IPS DF 6.9 (cell line): ENCODE results near the gene NRDE2.

Experiments used
- DNase-seq: peaks from one replicate; pipeline ENCODE4 v3.0.0-alpha.2; 2013; ENCODE audit warnings: low read depth, low spot score
- H3K27ac ChIP-seq: one replicate; pipeline ENCODE4 v1.5.1; 2013; ENCODE audit warnings: low read length, control low read depth
- H3K27me3 ChIP-seq: 2 replicates; pipeline ENCODE4 v1.6.1; 2013; ENCODE audit warnings: mild to moderate bottlenecking, low read length; ENCODE audit not compliant: control insufficient read depth, insufficient read depth
- H3K36me3 ChIP-seq: 2 replicates; pipeline ENCODE4 v1.6.1; 2013; ENCODE audit warnings: low read length; ENCODE audit not compliant: control insufficient read depth, insufficient read depth
- H3K4me1 ChIP-seq: 2 replicates; pipeline ENCODE4 v1.6.1; 2013; ENCODE audit warnings: low read length; ENCODE audit not compliant: control insufficient read depth, insufficient read depth
- H3K4me3 ChIP-seq: 2 replicates; pipeline ENCODE4 v1.5.1; 2013; ENCODE audit warnings: mild to moderate bottlenecking, low read length
- H3K9me3 ChIP-seq: 2 replicates; pipeline ENCODE4 v1.6.1; 2013; ENCODE audit warnings: low read length, inconsistent platforms; ENCODE audit not compliant: control insufficient read depth, insufficient read depth
- WGBS: extraction: QIAGEN DNeasy Blood & Tissue Kit; methylation state at CpG from one replicate; pipeline ENCODE4 v1.1.7; 2013; ENCODE audit warnings: mixed read lengths, missing lambda C conversion rate; ENCODE audit not compliant: insufficient read length, insufficient coverage; 5-methylcytosine and 5-hydroxymethylcytosine counted together

The NRDE2 gene, protein sequence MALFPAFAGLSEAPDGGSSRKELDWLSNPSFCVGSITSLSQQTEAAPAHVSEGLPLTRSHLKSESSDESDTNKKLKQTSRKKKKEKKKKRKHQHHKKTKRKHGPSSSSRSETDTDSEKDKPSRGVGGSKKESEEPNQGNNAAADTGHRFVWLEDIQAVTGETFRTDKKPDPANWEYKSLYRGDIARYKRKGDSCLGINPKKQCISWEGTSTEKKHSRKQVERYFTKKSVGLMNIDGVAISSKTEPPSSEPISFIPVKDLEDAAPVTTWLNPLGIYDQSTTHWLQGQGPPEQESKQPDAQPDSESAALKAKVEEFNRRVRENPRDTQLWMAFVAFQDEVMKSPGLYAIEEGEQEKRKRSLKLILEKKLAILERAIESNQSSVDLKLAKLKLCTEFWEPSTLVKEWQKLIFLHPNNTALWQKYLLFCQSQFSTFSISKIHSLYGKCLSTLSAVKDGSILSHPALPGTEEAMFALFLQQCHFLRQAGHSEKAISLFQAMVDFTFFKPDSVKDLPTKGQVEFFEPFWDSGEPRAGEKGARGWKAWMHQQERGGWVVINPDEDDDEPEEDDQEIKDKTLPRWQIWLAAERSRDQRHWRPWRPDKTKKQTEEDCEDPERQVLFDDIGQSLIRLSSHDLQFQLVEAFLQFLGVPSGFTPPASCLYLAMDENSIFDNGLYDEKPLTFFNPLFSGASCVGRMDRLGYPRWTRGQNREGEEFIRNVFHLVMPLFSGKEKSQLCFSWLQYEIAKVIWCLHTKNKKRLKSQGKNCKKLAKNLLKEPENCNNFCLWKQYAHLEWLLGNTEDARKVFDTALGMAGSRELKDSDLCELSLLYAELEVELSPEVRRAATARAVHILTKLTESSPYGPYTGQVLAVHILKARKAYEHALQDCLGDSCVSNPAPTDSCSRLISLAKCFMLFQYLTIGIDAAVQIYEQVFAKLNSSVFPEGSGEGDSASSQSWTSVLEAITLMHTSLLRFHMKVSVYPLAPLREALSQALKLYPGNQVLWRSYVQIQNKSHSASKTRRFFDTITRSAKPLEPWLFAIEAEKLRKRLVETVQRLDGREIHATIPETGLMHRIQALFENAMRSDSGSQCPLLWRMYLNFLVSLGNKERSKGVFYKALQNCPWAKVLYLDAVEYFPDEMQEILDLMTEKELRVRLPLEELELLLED

DNA sequence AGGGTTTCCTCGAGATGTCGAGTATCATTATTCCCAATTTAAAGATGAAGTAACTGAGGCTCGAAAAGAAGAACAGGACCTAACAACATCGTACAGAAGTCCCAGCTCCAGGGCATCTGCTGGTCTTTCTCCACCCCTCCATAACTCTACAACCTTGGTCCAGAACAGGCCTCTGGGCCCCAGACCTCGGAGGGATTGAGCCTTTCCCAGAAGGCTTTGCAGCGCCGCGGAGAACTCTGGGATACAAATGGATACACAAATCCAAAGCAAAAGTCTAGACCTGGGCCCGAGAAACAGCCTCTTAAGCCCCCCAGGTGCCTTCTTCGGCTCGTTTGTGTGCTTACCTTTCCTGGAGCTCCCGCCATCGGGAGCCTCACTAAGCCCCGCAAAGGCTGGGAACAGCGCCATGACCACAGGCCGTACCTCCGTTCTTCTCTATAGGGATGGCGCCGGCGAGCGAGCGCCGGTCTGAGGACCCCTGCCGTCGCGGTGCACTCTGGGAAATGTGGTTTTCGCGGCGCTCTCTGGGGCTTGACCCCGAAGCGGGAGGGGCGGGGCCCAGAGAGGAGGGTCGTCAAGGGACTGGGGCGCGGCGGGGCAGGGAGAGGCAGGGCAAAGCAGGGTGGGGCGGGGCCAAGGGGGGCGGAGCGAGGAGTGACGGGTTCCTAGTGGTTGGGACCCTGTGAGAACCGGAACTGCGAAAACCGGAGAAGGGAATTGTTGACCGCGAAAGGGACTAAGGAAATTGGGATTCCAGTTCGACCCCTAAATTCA is at the start of gene NRDE2:
NRDE2 (minus strand) TSS at position 445 of the 774 bp plus-strand sequence; CDS start at position 408, 37 bp downstream.
- DNase-seq = peak; percentile 91
- no CpG with 5 or more reads among the region's 46 CpGs for WGBS
- Histone ChIP-seq H3K4me3 (peak within 1 kb of the TSS; percentile 83; the same call in 1 of the 2 replicates), H3K27ac (no peak within 1 kb of the TSS), H3K9me3 (no peaks in the 10 kb centered on the region), H3K4me1 (no peaks in the 10 kb centered on the region), H3K36me3 (no peaks in the 10 kb centered on the region), H3K27me3 (no peaks in the 10 kb centered on the region)

DNA sequence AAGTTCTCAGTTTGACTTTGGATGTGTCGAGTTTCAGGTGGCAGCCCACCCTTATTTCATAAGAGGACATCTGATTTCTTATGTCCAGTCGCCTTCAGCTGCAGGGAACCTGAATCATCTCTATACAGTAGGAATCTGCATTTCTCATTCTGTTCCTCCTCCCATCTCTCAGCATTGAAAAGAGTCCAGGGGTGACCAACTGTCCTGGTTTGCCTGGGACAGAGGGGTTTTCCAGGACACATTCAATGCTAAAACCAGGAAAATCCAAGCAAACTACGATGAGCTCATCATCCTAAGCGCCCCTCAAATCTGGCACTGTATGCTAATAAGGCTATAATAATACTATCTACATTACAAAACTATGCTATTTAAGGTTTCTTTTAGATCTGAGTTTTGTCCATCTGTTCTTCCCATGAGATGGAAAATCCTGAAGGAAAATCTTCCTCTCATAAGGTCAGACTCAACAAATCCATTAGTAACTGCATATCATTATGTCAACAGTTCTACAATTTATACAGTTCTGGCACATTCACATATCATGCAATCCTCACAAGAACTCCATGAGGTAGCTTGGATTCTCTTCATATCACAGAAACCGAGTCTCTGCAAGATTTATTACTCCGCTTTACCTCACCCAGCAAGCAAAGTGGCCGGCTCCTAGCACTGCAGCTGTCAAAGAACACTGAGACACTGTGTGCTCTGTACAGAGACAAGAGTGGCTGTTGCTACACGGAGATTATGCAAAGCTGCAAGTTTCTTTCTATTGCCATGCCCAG is 49.5 kb upstream of the NRDE2 start:
- DNase-seq = no peak

DNA sequence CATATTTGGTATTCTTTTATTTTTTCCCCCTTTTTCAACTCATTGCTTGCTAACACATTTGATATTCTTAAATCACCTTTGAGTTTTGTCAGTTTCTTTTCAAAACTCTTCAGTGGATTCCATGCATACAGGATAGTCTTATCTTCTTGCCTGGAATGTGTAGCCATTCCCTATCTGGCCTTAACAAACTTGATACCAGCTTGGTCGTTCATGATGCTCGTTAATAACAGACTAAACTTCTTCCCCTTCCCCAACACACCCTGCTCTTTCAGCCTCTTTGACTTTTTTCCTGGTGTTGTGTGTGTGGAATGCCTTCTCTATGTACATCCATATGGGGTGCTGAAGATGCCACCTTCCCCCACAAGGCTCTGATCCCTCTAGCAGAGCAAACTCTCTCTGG is 47.4 kb upstream of the NRDE2 start:
- no peak for DNase-seq
- H3K36me3 ChIP-seq = no peaks in the 10 kb centered on the region
- no peaks in the 10 kb centered on the region; the same call in 1 of the 2 replicates for H3K4me1 ChIP-seq
- WGBS = no CpG with 5 or more reads among the region's 2 CpGs
- H3K27ac ChIP-seq = no peak overlapping the region
- no peak overlapping the region for H3K4me3 ChIP-seq
- H3K27me3 ChIP-seq = no peaks in the 10 kb centered on the region
- H3K9me3 ChIP-seq = no peaks in the 10 kb centered on the region

More for the DNA sequence above, 49.5 kb upstream of the NRDE2 start:
- H3K36me3 ChIP-seq = no peaks in the 10 kb centered on the region
- no peaks in the 10 kb centered on the region for H3K9me3 ChIP-seq
- no peaks in the 10 kb centered on the region for H3K27me3 ChIP-seq
- WGBS = no CpG with 5 or more reads among the region's 8 CpGs
- H3K27ac ChIP-seq = no peak overlapping the region
- no peak overlapping the region for H3K4me3 ChIP-seq
- no peaks in the 10 kb centered on the region; the same call in 1 of the 2 replicates for H3K4me1 ChIP-seq

DNA sequence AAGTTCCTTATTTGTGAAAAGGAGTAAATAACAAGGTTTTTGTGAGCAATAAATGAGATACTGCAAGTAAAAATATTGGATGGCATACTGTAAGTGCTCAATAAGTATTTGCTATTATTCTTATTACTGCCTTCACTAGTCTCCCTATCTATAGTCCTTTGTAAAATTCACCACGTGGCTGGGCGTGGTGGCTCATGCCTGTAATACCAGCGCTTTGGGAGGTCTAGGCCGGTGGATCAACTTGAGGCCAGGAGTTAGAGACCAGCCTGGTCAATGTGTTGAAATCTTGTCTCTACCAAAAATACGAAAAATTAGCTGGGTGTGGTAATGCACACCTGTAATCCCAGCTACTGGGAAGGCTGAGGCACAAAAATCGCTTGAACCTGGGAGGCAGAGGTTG is 46.5 kb upstream of the NRDE2 start:
- no peak for DNase-seq
- no CpG with 5 or more reads among the region's 6 CpGs for WGBS
- Histone ChIP-seq H3K27ac (no peak overlapping the region), H3K4me1 (no peaks in the 10 kb centered on the region; the same call in 1 of the 2 replicates), H3K9me3 (no peaks in the 10 kb centered on the region), H3K4me3 (no peak overlapping the region), H3K27me3 (no peaks in the 10 kb centered on the region), H3K36me3 (no peaks in the 10 kb centered on the region)

DNA sequence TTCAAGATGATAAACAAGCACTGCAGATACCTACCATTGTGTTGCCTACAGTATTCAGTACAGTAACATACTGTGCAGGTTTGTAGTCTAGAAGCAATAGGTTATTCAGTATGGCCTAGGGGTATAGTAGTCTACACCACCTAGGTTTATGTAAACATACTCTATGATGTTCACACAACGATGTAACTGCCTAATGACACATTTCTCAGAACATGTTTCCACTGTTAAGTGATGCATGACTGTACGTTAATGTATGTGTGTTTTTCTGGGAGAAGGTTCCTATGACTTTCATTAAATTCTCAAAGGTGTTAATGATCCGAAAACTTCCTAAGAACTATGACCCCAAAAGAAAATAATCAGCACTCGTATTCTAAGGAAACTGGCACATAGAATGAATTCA is 44.2 kb upstream of the NRDE2 start:
- Histone ChIP-seq H3K27me3 (no peaks in the 10 kb centered on the region), H3K4me1 (no peaks in the 10 kb centered on the region; the same call in 1 of the 2 replicates), H3K4me3 (no peak overlapping the region), H3K9me3 (no peaks in the 10 kb centered on the region), H3K36me3 (no peaks in the 10 kb centered on the region), H3K27ac (no peak overlapping the region)
- no peak for DNase-seq
- WGBS = no CpG with 5 or more reads among the region's 4 CpGs

DNA sequence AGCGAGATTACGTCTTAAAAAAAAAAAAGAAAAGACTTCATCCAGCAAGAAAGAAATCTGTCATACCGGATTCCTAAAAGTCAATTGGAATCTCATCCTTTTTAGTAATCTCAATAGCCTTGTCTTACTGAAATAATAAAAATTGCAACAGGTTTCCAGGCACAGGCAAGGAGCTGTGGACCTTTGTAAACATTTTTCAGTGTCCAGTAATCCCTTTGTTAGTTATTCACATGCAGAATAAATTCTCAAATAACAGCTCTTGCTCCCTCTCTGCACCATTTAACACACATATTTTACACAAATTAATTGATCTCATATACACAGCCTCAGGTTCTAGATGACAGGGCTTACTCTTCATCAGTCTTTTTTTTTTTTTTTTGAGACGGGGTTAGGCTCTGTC is 43.1 kb upstream of the NRDE2 start:
- no CpG with 5 or more reads among the region's 4 CpGs for WGBS
- Histone ChIP-seq H3K9me3 (no peaks in the 10 kb centered on the region), H3K27me3 (no peaks in the 10 kb centered on the region), H3K4me1 (no peaks in the 10 kb centered on the region; the same call in 1 of the 2 replicates), H3K36me3 (no peaks in the 10 kb centered on the region), H3K4me3 (no peak overlapping the region), H3K27ac (no peak overlapping the region)
- DNase-seq = no peak

DNA sequence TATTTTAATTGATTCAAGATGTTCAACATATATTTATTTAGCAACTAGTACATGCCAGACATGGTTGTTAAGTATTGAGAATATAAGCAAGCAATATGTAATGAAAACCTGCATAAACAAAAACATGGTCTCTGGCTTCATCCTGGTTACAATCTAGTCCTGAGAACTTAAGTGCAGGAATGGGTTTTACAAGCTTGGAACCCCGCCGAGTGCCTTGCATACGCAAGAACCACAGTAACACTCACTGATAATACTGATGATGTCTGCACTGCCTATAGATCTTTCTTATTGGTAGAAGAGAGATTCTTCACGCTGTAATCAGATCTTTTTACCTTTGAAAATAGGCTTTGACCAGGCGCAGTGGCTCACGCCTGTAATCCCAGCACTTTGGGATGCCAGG is 42.1 kb upstream of the NRDE2 start:
- Histone ChIP-seq H3K27ac (no peak overlapping the region), H3K9me3 (no peaks in the 10 kb centered on the region), H3K36me3 (no peaks in the 10 kb centered on the region), H3K4me3 (no peak overlapping the region), H3K4me1 (no peaks in the 10 kb centered on the region; the same call in 1 of the 2 replicates), H3K27me3 (no peaks in the 10 kb centered on the region)
- no CpG with 5 or more reads among the region's 6 CpGs for WGBS
- DNase-seq = no peak

DNA sequence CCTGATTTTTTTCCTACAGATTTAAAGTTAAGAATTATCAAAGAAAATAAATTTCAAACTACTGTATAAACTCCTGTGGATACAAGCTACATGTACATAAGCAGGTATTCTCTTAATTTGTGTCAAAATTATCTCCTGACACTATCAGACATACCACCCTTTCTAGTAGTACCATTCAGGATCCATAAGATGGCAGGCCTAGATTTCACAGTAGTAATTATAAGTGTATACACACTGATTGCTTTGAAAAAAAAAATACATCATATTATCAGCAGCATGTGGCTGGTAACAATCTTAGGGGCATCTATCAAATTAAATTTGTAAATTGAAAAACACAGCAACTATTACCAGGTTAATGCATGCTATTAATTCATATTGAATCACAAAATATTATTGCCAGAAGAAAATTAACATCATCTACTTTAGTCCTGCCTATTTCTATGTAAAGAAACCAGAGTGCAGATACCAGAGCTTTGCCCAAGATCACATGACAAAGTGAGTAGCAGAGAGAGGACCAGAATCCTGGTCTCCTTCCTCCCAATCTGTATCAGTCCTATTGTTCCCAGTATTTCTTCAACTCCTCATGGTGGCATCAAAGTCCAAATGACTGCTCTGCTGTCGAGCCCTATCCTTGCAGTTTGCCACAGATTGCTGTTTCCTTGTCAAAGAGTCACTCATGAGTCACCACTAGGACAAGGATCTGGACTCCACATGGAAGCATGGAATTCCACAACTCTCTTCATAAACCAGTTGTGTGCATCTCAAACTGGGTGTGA is 37.4 kb upstream of the NRDE2 start:
- Histone ChIP-seq H3K4me1 (no peaks in the 10 kb centered on the region), H3K27ac (no peak overlapping the region), H3K9me3 (no peaks in the 10 kb centered on the region), H3K27me3 (no peaks in the 10 kb centered on the region), H3K36me3 (no peaks in the 10 kb centered on the region), H3K4me3 (no peak overlapping the region)
- WGBS = no CpG with 5 or more reads among the region's 1 CpG
- DNase-seq = no peak

DNA sequence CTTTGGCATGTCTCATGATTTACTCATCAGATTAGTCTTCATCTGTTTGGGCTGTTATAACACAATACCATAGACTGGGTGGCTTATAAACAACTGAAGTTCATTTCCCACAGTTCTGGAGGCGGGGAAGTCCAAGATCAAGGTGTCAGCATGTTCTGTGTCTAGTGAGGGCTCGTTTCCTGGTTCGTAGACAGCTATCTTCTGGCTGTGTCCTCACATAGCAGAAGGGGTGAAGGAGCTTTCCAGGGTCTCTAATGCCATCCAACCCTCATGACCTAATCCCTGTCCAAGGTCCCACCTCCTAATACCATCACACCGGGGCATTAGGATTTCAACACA is 30.8 kb upstream of the NRDE2 start:
- no peak for DNase-seq
- Histone ChIP-seq H3K27ac (no peak overlapping the region), H3K36me3 (no peaks in the 10 kb centered on the region), H3K4me3 (no peak overlapping the region), H3K9me3 (no peaks in the 10 kb centered on the region), H3K27me3 (no peaks in the 10 kb centered on the region), H3K4me1 (no peaks in the 10 kb centered on the region)
- no CpG with 5 or more reads among the region's 4 CpGs for WGBS
